CD4-positive, alpha-beta T cell treated with Interleukin-15 for 1 hour (primary cell): ENCODE data around the gene MRTFB.

Experiments used
- DNase-seq: peaks from one replicate; pipeline ENCODE4 v3.0.0-alpha.2; 2020

MRTFB gene

GRCh38 chr16:14244196-14245010 is 173.3 kb downstream of the MRTFB start:
- no peak for DNase-seq

GRCh38 chr16:14248791-14249190 is 177.7 kb downstream of the MRTFB start:
- DNase-seq = no peak

GRCh38 chr16:14249291-14250032 is 178.3 kb downstream of the MRTFB start:
- peak; percentile 33 for DNase-seq

- DNase-seq = no peak
Observed at GRCh38 chr16:14251419-14251818, 180.3 kb downstream of the MRTFB start.

- no peak for DNase-seq
Observed at GRCh38 chr16:14252860-14253259, 181.7 kb downstream of the MRTFB start.

GRCh38 chr16:14263011-14263410 is 191.9 kb downstream of the MRTFB start:
- DNase-seq = no peak

- no peak for DNase-seq
Observed at GRCh38 chr16:14263769-14264168, 192.7 kb downstream of the MRTFB start.

- DNase-seq = no peak
Observed at GRCh38 chr16:14264327-14264943, 193.3 kb downstream of the MRTFB start.

- DNase-seq = no peak
Observed at GRCh38 chr16:14268073-14268472, 197.0 kb downstream of the MRTFB start.

- DNase-seq = no peak
Observed at GRCh38 chr16:14275934-14276333, 204.8 kb downstream of the MRTFB start.

- no peak for DNase-seq
Observed at GRCh38 chr16:14278749-14279148, 207.6 kb downstream of the MRTFB start.

GRCh38 chr16:14280541-14280940 is 209.4 kb downstream of the MRTFB start:
- DNase-seq = no peak

- DNase-seq = no peak
Observed at GRCh38 chr16:14283786-14284185, 212.7 kb downstream of the MRTFB start.

- DNase-seq = no peak
Observed at GRCh38 chr16:14284371-14284770, 213.3 kb downstream of the MRTFB start.

GRCh38 chr16:14284930-14285512 is 213.9 kb downstream of the MRTFB start:
- no peak for DNase-seq

GRCh38 chr16:14285513-14286367 is 214.6 kb downstream of the MRTFB start:
- DNase-seq = peak; percentile 94

- peak; percentile 30 for DNase-seq
Observed at GRCh38 chr16:14286368-14287230, 215.5 kb downstream of the MRTFB start.

GRCh38 chr16:14289692-14290340 is 218.7 kb downstream of the MRTFB start:
- no peak for DNase-seq

- DNase-seq = no peak
Observed at GRCh38 chr16:14291286-14291685, 220.2 kb downstream of the MRTFB start.

- no peak for DNase-seq
Observed at GRCh38 chr16:14292051-14292825, 221.1 kb downstream of the MRTFB start.
